CD14-positive monocyte (primary cell): ENCODE results near the gene FBXL2. TPM values are rescaled to one million over a fixed set of nuclear protein-coding genes. Genes with fewer than 3 reads are reported as not detected.

Source experiments
- DNase-seq, 3 donors: peaks; one replicate each; pipeline ENCODE4 v3.0.0-alpha.2; 2011 to 2022
- H2AFZ ChIP-seq: 2 replicates; pipeline ENCODE4 v1.6.0; 2012; ENCODE audit warnings: mild to moderate bottlenecking, low read depth, low read length, inconsistent platforms; ENCODE audit not compliant: insufficient read depth, poor library complexity, severe bottlenecking
- H3K27ac ChIP-seq, 2 donors: 1 replicate in 1 of 2; 2 replicates in 1 of 2; pipeline ENCODE4 v1.5.1; 2012 to 2013; ENCODE audit warnings: low read length in 2 of 2, control low read depth in 1 of 2, inconsistent platforms in 1 of 2, low read depth in 1 of 2, mild to moderate bottlenecking in 1 of 2
- H3K27me3 ChIP-seq, 2 donors: one replicate each; pipeline versions ENCODE4 v1.6.0 to v1.6.1; 2011 to 2013; ENCODE audit warnings: low read length in 2 of 2; ENCODE audit not compliant: control insufficient read depth in 2 of 2, insufficient read depth in 2 of 2
- H3K36me3 ChIP-seq, 2 donors: replicated peaks in 1 of 2; 1 replicate in 1 of 2; 2 replicates in 1 of 2; pipeline versions ENCODE4 v1.5.1 to v1.6.1; 2012 to 2013; ENCODE audit warnings: low read length in 2 of 2, control low read depth in 1 of 2, inconsistent platforms in 1 of 2, mild to moderate bottlenecking in 1 of 2; ENCODE audit not compliant: insufficient read depth in 2 of 2, control insufficient read depth in 1 of 2
- H3K4me1 ChIP-seq, 2 donors: 1 replicate in 1 of 2; 2 replicates in 1 of 2; pipeline versions ENCODE4 v1.5.1 to v1.6.1; 2012 to 2013; ENCODE audit warnings: low read length in 2 of 2, control low read depth in 1 of 2, inconsistent platforms in 1 of 2, mild to moderate bottlenecking in 1 of 2, moderate library complexity in 1 of 2; ENCODE audit not compliant: insufficient read depth in 2 of 2, control insufficient read depth in 1 of 2
- H3K4me2 ChIP-seq: replicated peaks from 2 replicates; pipeline ENCODE3; 2012; ENCODE audit warnings: low read length, moderate library complexity, mild to moderate bottlenecking; ENCODE audit not compliant: poor library complexity, severe bottlenecking; ENCODE audit errors: extremely low read depth
- H3K4me3 ChIP-seq, 3 experiments: fragments of 200-600 bp in 1 of 3; sonication (generic) in 1 of 3; replicated peaks in 1 of 3; 1 replicate in 2 of 3; 2 replicates in 1 of 3; pipeline ENCODE4 v1.5.1; 2011 to 2013; ENCODE audit warnings: low read length in 3 of 3, mild to moderate bottlenecking in 3 of 3, control low read depth in 2 of 3, low read depth in 2 of 3, inconsistent platforms in 1 of 3, moderate library complexity in 1 of 3
- H3K79me2 ChIP-seq: 2 replicates; pipeline ENCODE4 v1.6.0; 2012; ENCODE audit warnings: mild to moderate bottlenecking, control low read depth, inconsistent platforms, low read length, moderate library complexity; ENCODE audit not compliant: insufficient read depth
- H3K9ac ChIP-seq: 2 replicates; pipeline ENCODE4 v1.6.0; 2017; ENCODE audit warnings: low read length, mild to moderate bottlenecking; ENCODE audit not compliant: insufficient read depth, poor library complexity, severe bottlenecking
- H3K9me3 ChIP-seq, 2 donors: replicated peaks in 1 of 2; 1 replicate in 1 of 2; 2 replicates in 1 of 2; pipeline versions ENCODE4 v1.5.1 to v1.6.1; 2012 to 2013; ENCODE audit warnings: low read length in 2 of 2, control low read depth in 1 of 2; ENCODE audit not compliant: control insufficient read depth in 1 of 2, insufficient read depth in 1 of 2
- H4K20me1 ChIP-seq: 2 replicates; pipeline ENCODE4 v1.6.0; 2012; ENCODE audit warnings: mild to moderate bottlenecking, low read length, control low read depth, moderate library complexity; ENCODE audit not compliant: insufficient read depth
- H3K27ac Mint-ChIP-seq, 7 donors: one replicate each; pipeline ENCODE4 v1.8.0; 2020; ENCODE audit warnings: mild to moderate bottlenecking in 7 of 7, mixed read lengths in 7 of 7, moderate library complexity in 6 of 7, inconsistent platforms in 2 of 7
- H3K27me3 Mint-ChIP-seq, 3 donors: one replicate each; pipeline ENCODE4 v1.8.0; 2021 to 2022; ENCODE audit warnings: low read depth in 3 of 3, mild to moderate bottlenecking in 3 of 3, mixed read lengths in 3 of 3, moderate library complexity in 3 of 3, inconsistent platforms in 1 of 3
- H3K36me3 Mint-ChIP-seq, 2 donors: one replicate each; pipeline ENCODE4 v1.8.0; 2020; ENCODE audit warnings: mixed read lengths in 2 of 2, inconsistent platforms in 1 of 2, mild to moderate bottlenecking in 1 of 2
- H3K4me1 Mint-ChIP-seq: one replicate; pipeline ENCODE4 v1.8.0; 2020; ENCODE audit warnings: mild to moderate bottlenecking, mixed read lengths
- H3K4me3 Mint-ChIP-seq, 2 donors: one replicate each; pipeline ENCODE4 v1.8.0; 2020; ENCODE audit warnings: mild to moderate bottlenecking in 2 of 2, mixed read lengths in 2 of 2, moderate library complexity in 1 of 2
- H3K9me3 Mint-ChIP-seq, 7 donors: one replicate each; pipeline ENCODE4 v1.8.0; 2020 to 2022; ENCODE audit warnings: mixed read lengths in 7 of 7, mild to moderate bottlenecking in 6 of 7, moderate library complexity in 6 of 7, inconsistent platforms in 2 of 7
- CTCF ChIP-seq: fragments of 200-600 bp; IDR thresholded peaks from one replicate; pipeline ENCODE4 v1.8.0; 2022; ENCODE audit warnings: antibody characterized with exemption, mild to moderate bottlenecking
- WGBS: methylation state at CpG from one replicate; pipeline ENCODE4 v1.1.5; 2013; ENCODE audit warnings: missing lambda C conversion rate; ENCODE audit not compliant: insufficient coverage; 5-methylcytosine and 5-hydroxymethylcytosine counted together
- intact Hi-C, 2 donors: fragments of 100-400 bp; cut with micrococcal nuclease; formaldehyde crosslinking; loops; one replicate each; pipeline versions ENCODE4 v1.15.0 to v1.15.1; 2023
- polyA plus RNA-seq, 3 donors: library from polyadenylated mRNA; depleted of rRNA in 1 of 3; unstranded in 2 of 3; stranded (reverse) in 1 of 3; fragments of 300-500 nt in 2 of 3; fragments of >200 nt in 1 of 3; fragmentation: Illumina TruSeq in 2 of 3; gene quantifications; 1 replicate in 2 of 3; 2 replicates in 1 of 3; pipeline ENCODE4 v1.2.3, GENCODE V29; 2012 to 2021

FBXL2 gene
- polyA plus RNA-seq, 3 donors, result not detected

- no peak for TF ChIP-seq CTCF
- Mint-ChIP-seq H3K27me3 (peaks cover 0 to 5% (median 2%) of the 10 kb centered on the region in 3 donors), H3K4me3 (no peak overlapping the region), H3K36me3 (no peaks in the 10 kb centered on the region), H3K4me1 (no peaks in the 10 kb centered on the region), H3K9me3 (peaks cover 4 to 31% (median 10%) of the 10 kb centered on the region in 7 donors), H3K27ac (no peak overlapping the region)
- H3K79me2 ChIP-seq, result no peaks in the 10 kb centered on the region
- intact Hi-C loops, result no loop called here
- H3K4me2 ChIP-seq, result no peak overlapping the region
- H3K9ac ChIP-seq, result no peak overlapping the region
- H3K36me3 ChIP-seq, result no peaks in the 10 kb centered on the region
- H4K20me1 ChIP-seq, result no peaks in the 10 kb centered on the region
- no peak overlapping the region for H2AFZ ChIP-seq
- H3K9me3 ChIP-seq, result peaks cover 3 to 12% of the 10 kb centered on the region in 2 donors
- WGBS, result 94% methylated on average over 2 of the region's 4 CpGs
- no peaks in the 10 kb centered on the region for H3K4me1 ChIP-seq
- H3K27me3 ChIP-seq, result peaks cover 0 to 2% of the 10 kb centered on the region in 2 donors
- DNase-seq, result no peak
- no peak overlapping the region for H3K4me3 ChIP-seq
- H3K27ac ChIP-seq, result no peak overlapping the region
Observed at GRCh38 chr3:33271324-33271723, 5.9 kb upstream of the FBXL2 start.

- no peak overlapping the region for H3K4me3 Mint-ChIP-seq
- peaks cover 4 to 25% (median 8%) of the 10 kb centered on the region in 7 donors for H3K9me3 Mint-ChIP-seq
- peaks cover 6% of the 10 kb centered on the region for H3K4me1 Mint-ChIP-seq
- Histone ChIP-seq H3K27ac (no peak overlapping the region), H3K4me3 (no peak overlapping the region), H3K4me2 (no peak overlapping the region), H3K4me1 (no peaks in the 10 kb centered on the region), H3K9ac (no peak overlapping the region), H3K9me3 (peaks cover 3 to 7% of the 10 kb centered on the region in 2 donors), H3K27me3 (peaks cover 16 to 20% of the 10 kb centered on the region in 2 donors), H3K79me2 (no peaks in the 10 kb centered on the region), H2AFZ (no peak overlapping the region), H3K36me3 (no peaks in the 10 kb centered on the region), H4K20me1 (no peaks in the 10 kb centered on the region)
- H3K27ac Mint-ChIP-seq, result no peak overlapping the region
- H3K36me3 Mint-ChIP-seq, result peaks cover 0 to 1% of the 10 kb centered on the region in 2 donors
- H3K27me3 Mint-ChIP-seq, result peaks cover 15 to 27% (median 25%) of the 10 kb centered on the region in 3 donors
- WGBS, result 100% methylated on average over 2 of the region's 3 CpGs
- DNase-seq, result no peak
- TF ChIP-seq CTCF, result no peak
- intact Hi-C loops, result no loop called here
Observed at GRCh38 chr3:33273628-33274027, 3.6 kb upstream of the FBXL2 start.
